Upper lobe of left lung (tissue), 4 donors: Measurements from ENCODE around the gene SCN1B.
"Not testable (repeated sequence)": the region's sequence is repeated elsewhere in the genome, so short reads cannot be mapped to it uniquely, and the experiment has no call there.

Experiments
- POLR2AphosphoS5 ChIP-seq, 2 donors: sonication (generic); formaldehyde crosslinking; IDR thresholded peaks; one replicate each; pipeline ENCODE4 v1.5.1; 2017; ENCODE audit warnings: antibody characterized with exemption in 2 of 2
- TF ChIP-seq, protein P1 (sequence below), 6 experiments: fragments of 450-650 bp in 4 of 6; fragments of 200-600 bp in 2 of 6; sonication (generic) in 2 of 6; IDR thresholded peaks; one replicate each; pipeline ENCODE4 v1.5.1; 2016 to 2019; ENCODE audit warnings: antibody characterized with exemption in 6 of 6

GRCh38 chr19:35006007-35006341 lies 24.3 kb upstream of the SCN1B start:
- TF ChIP-seq, protein P1, sequence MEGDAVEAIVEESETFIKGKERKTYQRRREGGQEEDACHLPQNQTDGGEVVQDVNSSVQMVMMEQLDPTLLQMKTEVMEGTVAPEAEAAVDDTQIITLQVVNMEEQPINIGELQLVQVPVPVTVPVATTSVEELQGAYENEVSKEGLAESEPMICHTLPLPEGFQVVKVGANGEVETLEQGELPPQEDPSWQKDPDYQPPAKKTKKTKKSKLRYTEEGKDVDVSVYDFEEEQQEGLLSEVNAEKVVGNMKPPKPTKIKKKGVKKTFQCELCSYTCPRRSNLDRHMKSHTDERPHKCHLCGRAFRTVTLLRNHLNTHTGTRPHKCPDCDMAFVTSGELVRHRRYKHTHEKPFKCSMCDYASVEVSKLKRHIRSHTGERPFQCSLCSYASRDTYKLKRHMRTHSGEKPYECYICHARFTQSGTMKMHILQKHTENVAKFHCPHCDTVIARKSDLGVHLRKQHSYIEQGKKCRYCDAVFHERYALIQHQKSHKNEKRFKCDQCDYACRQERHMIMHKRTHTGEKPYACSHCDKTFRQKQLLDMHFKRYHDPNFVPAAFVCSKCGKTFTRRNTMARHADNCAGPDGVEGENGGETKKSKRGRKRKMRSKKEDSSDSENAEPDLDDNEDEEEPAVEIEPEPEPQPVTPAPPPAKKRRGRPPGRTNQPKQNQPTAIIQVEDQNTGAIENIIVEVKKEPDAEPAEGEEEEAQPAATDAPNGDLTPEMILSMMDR (IDR thresholded peaks at IDR 0.05) = not testable (repeated sequence)
- not testable (repeated sequence) for TF ChIP-seq POLR2AphosphoS5 (IDR thresholded peaks at IDR 0.05)
